OCI-M1 (cell line): ENCODE results near the gene ROBO1.
A peak's percentile ranks its signal among the peaks of the same experiment; 100 is the strongest.
"Not testable (repeated sequence)": the region's sequence is repeated elsewhere in the genome, so short reads cannot be mapped to it uniquely, and the experiment has no call there.

Experiments used
- DNase-seq: peaks from one replicate; lab custom pipeline; 2025; lab: John Stamatoyannopoulos, UW

The ROBO1 gene

DNA sequence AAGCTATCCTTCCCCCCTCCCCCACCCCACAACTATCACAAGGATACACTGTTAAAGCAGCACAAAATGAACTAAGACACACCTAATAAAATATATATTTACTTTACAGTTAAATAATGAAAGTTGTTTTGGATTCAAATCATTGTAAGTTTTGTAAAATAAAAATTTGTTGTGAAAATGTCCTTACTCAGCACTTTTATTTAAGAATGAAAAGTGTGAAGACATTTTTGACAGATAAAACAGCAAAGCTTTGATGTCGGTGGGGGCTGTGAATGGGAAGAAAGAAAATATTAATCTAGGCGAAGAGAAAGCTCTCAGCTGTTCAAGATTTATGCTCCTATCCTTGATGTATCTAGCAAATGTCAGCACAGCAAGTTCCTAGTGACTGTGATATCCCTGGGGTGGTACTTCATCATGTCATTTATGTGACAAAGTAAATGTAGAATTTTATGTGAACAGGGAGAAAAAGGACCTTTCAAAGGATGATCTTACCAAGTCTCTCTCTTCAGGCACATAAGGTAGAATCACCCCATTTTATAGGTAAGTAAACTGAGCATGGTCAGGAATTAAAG, 216.4 kb downstream of the ROBO1 start:
- no peak for DNase-seq

- DNase-seq, result no peak
Measured at GRCh38 chr3:79543218-79543982, 224.4 kb downstream of the ROBO1 start.

- no peak for DNase-seq
Measured at GRCh38 chr3:79534727-79535126, 233.1 kb downstream of the ROBO1 start.

GRCh38 chr3:79531566-79532295, 236.1 kb downstream of the ROBO1 start:
- DNase-seq, result no peak

DNA sequence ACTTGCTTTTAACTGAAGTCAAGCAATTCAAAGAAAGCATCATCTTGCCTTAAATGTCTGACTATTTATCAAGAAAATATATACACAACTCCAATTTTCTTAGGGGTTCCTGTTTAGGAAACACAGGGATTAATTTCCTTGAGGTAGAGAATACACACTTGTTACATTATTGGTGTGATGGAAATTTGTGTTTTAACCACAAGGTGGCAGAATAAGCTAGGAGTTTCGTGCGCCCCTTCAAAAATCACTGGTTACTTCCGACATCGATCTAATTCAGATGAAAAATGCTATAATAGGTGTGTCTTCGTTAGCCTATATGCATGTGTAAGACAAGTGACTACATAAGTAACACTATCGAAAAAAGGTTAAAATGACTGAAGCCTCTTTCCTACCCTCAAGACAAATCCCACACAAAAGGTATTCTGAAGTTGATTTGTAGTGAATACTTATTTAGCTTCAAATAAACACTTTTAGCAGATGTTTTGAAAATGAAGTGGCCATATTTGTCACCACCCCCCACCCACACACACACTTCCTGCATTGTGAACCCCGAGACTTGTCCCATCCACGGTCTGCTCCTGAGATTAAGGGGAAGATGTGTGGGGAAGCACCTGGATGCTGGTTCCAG, 246.5 kb downstream of the ROBO1 start:
- DNase-seq, result peak; percentile 66

- DNase-seq, result peak; percentile 50
Measured at GRCh38 chr3:79517766-79518413, 249.9 kb downstream of the ROBO1 start.

GRCh38 chr3:79516795-79517194, 251.0 kb downstream of the ROBO1 start:
- DNase-seq, result no peak

GRCh38 chr3:79515072-79515471, 252.7 kb downstream of the ROBO1 start:
- no peak for DNase-seq

DNA sequence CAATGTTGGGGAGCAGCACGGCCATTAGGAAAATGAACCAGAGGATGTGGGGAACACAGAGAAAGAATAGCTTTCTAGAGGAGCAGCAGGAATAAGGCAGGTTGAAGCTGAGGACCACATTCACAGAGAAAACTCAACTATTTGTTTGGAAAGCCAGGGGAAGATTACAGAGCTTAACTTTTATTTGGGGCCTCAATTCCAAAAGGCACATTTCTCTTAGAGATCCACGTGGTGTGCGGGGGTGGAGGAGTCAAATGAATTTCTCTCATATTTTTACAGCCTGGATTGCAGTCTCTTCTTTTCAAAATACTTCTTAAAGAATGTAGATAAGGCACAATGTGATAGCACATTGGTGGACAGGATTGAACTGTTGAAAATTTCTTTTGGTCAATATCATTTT, 253.7 kb downstream of the ROBO1 start:
- DNase-seq, result no peak

DNA sequence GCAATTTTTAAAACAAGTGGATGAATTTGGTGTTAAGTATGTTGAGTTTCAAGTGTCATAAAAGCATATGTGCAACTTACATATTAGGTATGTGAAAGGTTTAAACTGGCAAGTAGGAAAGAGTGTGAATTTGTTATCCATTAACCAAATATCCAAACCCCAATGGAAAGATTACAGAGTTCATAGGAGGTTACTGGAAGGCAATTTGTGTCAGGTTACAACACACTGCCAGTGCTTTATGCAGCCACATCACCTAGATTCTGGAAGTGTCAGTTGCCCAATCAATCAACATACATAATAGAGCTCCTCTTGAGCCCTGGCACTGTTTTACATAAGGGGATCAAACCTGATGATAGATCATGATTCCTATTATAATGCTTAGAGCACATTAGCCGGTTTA, 261.0 kb downstream of the ROBO1 start:
- DNase-seq, result no peak

DNA sequence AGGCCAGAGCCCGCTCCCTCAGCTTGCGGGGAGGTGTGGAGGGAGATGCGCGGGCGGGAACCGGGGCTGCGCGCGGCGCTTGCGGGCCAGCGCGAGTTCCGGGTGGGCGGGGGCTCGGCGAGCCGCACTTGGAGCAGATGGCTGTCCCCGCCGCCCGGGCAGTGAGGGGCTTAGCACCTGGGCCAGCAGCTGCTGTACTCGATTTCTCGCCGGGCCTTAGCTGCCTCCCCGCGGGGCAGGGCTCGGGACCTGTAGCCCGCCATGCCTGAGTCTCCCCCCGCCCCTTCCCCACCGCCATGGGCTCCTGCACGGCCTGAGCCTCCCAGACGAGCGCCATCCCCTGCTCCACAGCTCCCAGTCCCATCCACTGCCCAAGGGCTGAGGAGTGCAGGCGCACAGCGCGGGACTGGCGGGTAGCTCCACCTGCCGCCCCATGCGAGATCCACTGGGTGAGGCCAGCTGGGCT, 265.5 kb downstream of the ROBO1 start:
- not testable (repeated sequence) for DNase-seq

DNA sequence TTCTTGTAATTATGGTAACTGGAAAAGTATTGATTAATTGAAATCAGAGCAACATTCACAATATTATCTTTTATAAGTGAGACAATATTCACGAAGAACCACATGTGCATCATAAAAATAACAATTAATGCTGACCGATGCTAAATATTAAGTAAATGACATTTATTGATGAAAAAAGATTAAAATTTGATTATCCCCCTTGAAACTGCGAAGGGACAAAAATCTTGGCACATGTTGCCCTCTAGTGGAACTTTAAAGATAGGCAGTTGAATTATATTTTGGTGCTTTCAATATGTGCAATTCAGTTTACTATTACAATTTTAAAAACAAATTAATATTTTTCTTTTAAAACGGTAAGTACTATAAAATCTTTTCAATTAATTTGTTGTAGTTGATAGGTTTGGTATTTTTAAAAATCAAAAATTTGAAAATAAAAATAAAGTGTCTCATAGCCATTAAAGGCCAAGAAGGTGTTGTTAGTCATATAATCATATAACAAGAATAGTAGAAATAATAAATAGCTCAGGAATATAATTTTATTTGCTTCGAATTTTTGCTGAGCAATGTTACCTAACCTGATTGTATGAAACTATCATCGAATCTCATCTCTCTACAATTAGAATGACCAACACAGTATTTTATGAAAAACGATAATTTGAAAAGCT, 270.2 kb downstream of the ROBO1 start:
- peak; percentile 30 for DNase-seq

DNA sequence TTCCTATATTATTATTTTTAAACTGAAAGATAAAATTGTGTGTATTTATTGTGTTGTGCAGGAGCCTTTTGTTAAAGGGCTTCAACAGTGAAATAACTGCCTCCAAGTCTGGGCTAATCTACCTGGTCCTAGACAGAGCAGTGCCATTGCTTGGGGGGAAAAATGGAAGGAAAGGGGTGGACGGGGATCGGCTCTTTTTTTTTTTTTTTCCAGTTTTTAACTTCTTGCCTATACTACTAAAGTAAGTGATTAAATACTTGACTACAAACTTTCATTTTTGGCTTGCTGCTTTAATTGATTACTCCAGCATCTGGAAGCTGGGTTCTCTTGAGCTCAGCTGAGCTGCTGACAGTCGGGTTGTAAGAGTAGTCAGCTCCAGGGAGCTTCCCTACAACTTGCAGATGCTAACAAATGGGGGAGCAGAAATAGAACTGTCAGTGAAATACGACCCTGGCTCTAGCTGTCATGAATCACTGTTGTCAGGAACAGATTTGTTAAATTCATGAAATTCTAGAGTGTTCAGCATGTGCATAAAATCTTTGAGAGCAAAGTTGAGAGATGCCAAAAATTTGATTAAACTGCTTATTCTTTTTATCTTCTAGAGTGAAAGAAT, 276.7 kb downstream of the ROBO1 start:
- DNase-seq, result no peak

DNA sequence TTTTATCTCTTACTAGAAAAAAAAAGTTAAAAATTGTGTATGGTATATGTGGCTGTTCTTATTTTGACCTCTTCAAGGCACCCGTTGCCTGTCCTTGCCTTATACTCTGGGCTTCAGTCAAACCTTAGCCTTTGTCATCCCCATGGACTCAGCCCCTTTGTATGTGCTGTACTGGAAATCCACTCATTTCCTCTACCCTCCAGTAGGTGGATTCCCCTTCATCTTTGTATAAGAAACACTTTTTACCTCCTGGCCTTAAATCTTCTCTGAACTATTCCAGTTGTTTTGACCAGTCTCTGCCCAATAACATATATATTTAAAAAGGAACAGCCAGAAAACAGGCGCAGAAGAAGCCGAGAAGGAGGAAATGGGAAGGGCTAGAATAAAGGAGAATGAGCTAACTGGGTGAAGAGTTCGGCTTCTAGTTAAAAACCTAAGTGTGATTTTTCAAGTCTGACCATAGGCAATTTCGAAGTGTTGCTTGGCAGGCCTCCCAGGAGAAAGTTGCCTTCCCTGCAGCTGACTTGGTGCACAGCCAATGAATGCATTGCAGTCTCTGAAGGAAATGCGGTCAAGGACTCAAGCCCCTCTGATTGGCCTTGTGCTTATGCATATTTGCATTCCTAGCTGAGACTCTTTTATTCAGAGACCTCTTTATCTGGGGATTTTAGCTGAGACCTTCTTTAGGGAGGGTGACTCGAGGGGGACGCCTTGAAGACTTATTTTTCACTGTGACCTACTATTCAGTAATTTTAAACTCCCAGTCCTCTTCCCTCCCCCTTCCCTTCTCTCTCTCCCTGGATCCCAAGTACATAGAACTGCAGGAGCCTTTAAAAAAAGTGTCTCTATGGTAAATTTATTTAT, 277.4 kb downstream of the ROBO1 start:
- no peak for DNase-seq

DNA sequence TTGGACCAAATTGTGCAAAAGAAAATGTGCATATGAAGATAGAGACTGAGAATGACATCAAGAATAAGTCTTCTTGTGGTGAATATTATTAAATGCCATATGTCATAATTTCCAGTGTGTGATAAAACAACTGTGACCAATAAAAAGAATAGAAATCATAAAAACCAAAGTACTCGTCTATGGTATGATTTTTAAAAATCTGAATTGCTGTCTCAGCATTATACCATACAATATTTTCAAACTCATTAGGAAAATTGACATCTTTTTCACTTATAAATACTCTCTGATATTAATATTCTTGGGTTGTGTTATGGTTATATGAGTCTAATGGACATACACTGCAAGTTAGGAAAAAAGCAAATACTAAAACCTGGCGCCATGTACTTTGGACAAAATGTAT, 279.4 kb downstream of the ROBO1 start:
- DNase-seq, result no peak

DNA sequence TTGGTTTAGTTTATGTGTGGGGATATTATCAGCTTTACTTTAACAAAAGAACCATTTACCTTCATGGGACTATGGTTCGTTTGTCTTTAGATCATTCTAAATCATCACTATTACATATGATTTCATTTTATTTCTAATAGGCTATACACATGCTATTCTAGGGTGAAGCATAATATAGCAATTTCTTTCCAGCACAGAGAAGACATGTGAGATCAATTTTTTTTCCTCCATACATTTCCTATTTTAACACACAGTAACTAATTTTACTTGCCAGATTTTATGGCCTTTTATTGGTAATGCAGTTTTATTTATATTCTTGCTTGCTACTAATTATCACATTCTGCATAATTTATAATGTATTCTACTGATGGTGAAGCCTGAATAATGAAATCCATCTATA, 287.1 kb downstream of the ROBO1 start:
- no peak for DNase-seq

GRCh38 chr3:79478620-79479019, 289.2 kb downstream of the ROBO1 start:
- no peak for DNase-seq

GRCh38 chr3:79477242-79477641, 290.6 kb downstream of the ROBO1 start:
- DNase-seq, result no peak

DNA sequence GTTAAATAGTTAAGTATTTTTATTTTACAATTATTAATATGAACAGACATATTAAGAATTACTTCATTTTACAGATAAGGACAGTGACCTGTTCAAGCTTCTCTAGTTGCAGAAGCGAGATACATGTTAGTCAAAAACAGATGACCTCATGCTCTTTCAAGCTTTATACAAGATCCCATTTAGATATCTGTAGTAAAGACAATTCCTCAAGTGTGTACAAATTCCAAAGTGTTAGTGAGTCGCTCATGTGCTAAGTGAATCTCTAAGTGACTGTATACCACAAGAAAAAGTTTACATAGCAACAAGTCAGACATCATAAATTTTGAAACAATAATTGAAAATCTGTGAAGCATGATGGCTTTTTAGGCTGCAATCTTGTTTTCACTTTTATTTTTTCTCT, 293.8 kb downstream of the ROBO1 start:
- DNase-seq, result no peak

DNA sequence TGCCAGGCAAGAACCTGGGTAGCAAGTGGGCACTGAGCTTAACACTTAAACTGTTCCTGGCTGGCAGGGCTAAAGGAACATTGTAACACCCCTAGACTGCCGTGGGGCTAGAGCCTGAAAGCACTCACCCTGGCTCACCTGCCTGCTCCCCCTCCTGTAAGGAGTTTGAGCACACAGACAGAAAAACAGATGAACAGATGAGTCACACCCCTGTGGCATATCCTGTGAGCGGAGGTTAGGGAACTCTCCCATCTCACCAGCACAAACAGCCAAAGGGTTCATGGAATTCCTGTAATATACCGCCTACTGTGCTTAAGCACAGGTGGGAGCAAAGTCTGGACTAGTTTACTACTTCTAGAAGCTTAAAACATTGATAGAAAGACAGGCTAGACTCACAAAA, 300.1 kb downstream of the ROBO1 start:
- no peak for DNase-seq
